Astrocyte of the spinal cord (primary cell): ENCODE measurements around the gene SLC26A4.

Experiments
- DNase-seq: peaks from one replicate; pipeline ENCODE4 v3.0.0; 2011; ENCODE audit warnings: low read depth, low spot score
- H3K4me3 ChIP-seq: 2 replicates; pipeline ENCODE4 v1.5.1; 2011; ENCODE audit warnings: low read depth, mild to moderate bottlenecking, low read length, moderate library complexity
- CTCF ChIP-seq: IDR thresholded peaks from 2 replicates; pipeline ENCODE4 v1.5.1; 2012; ENCODE audit warnings: low read depth, mild to moderate bottlenecking, low read length, inconsistent platforms
- in situ Hi-C: cut with HindIII; loops from 2 replicates; pipeline ENCODE4 v1.10.0; 2017; ENCODE audit warnings: low sequenced_read_pairs

SLC26A4 gene

DNA sequence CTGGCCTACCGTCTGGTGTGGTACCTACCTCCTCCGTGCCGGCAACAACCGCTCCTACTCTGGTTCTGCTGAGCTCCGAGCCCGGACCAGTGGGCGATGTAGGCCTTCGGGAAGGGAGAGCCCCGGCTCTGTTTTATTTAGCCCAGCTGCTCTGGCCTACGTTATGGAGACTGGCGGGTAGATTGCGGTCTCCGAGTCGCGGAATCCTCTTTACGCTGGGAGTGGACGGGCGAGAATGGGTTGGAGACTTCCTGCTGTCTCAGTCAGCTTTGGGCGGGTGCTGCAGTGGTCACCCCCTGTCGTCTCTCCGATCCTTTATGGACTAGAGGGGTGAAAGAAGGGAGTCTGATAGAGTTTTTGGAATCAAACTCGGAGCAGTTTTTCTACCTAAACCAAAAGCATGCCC, 83.7 kb downstream of the SLC26A4 start:
- H3K4me3 ChIP-seq = peak overlapping the region; percentile 94
- in situ Hi-C loops = no loop called here
- no peak for DNase-seq
- TF ChIP-seq CTCF = no peak

DNA sequence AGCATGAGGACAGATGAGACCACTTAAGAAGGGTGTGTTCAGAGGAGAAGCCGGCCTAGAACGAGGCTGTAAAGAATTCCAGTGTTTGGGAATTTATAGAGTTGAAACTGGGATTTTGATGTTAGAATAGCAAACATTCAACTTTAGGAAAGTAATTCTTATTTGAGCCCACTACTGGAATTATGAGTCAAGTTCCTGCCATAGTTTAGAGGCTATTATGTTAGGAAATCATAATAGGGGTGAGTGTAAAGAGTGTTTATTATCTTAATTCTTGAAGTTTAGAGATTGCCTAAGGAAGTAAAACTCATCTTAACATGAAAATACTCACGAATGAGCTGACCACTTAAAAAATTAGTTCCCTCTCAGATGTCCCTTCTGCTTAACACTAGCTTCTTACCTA, 85.4 kb downstream of the SLC26A4 start:
- no peak for TF ChIP-seq CTCF
- no peak overlapping the region for H3K4me3 ChIP-seq
- in situ Hi-C loops = no loop called here
- no peak for DNase-seq

DNA sequence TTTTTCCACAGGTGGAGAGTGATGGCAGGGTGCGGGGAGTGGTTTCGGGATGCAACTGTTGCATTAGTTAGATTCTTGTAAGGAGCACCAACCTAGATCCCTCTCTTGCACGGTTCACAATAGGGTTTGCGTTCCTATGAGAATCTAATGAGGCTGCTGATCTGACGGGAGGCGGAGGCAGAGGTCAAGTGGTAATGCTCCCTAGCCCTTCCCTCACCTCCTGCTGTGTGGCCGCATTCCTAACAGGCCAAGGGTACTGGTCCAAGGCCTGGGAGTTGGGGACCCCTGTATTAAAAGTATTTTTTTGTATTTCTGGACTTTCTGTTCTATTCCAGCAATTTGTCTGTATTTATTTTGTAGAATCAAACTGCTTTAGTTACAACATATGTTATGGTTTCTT, 90.5 kb downstream of the SLC26A4 start:
- no peak for DNase-seq
- no peak overlapping the region for H3K4me3 ChIP-seq
- TF ChIP-seq CTCF = no peak
- in situ Hi-C loops = no loop called here

GRCh38 chr7:107754642-107755041, 94.0 kb downstream of the SLC26A4 start:
- no peak overlapping the region for H3K4me3 ChIP-seq
- in situ Hi-C loops = no loop called here
- peak; percentile 15 for TF ChIP-seq CTCF
- DNase-seq = no peak

GRCh38 chr7:107758667-107759066, 98.0 kb downstream of the SLC26A4 start:
- TF ChIP-seq CTCF = no peak
- H3K4me3 ChIP-seq = no peak overlapping the region
- DNase-seq = no peak
- in situ Hi-C loops = no loop called here

- in situ Hi-C loops = no loop called here
Observed at GRCh38 chr7:107767391-107767790, 106.8 kb downstream of the SLC26A4 start.

More at GRCh38 chr7:107767391-107767790, 106.8 kb downstream of the SLC26A4 start:
- no peak for DNase-seq
- no peak for TF ChIP-seq CTCF
- no peak overlapping the region for H3K4me3 ChIP-seq
